ENCODE measurements around the gene TMEM130.

DNA sequence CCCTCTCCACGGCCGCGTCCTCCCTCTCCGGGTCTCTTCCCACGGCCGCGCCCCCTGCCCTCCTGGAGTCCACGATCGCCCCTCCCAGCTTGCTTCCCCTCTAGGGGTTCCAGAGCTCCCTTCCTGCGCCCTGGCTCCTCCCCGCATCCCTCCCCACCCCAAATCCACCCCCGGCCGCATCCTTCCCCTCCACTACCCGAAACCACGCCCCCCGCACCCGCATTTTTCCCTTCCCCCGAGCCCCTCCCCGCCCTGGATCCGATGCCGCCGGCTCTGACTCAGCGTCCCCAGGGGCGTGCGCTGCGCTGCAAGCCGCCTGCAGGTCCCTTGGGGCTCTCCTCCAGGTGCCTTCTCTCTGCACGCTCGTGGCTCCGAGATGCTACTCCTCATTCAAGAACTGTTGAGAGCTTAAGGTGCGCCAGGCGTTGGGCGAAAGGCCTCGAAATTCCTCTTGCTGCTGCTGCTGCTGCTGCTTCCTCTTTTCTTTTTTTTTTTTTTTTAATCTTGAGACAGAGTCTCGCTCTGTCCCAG, 372 bp upstream of the TMEM130 start:
- no peak for TF ChIP-seq EZH2 (IDR thresholded peaks at IDR 0.05; ENCODE audit: low read length, missing control alignments)
- TF ChIP-seq, protein P1, sequence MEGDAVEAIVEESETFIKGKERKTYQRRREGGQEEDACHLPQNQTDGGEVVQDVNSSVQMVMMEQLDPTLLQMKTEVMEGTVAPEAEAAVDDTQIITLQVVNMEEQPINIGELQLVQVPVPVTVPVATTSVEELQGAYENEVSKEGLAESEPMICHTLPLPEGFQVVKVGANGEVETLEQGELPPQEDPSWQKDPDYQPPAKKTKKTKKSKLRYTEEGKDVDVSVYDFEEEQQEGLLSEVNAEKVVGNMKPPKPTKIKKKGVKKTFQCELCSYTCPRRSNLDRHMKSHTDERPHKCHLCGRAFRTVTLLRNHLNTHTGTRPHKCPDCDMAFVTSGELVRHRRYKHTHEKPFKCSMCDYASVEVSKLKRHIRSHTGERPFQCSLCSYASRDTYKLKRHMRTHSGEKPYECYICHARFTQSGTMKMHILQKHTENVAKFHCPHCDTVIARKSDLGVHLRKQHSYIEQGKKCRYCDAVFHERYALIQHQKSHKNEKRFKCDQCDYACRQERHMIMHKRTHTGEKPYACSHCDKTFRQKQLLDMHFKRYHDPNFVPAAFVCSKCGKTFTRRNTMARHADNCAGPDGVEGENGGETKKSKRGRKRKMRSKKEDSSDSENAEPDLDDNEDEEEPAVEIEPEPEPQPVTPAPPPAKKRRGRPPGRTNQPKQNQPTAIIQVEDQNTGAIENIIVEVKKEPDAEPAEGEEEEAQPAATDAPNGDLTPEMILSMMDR (conservative IDR thresholded peaks at IDR 0.05 in 1 of 2, IDR thresholded peaks at IDR 0.05 in 1 of 2; ENCODE audit: low read depth in 1 of 2, low read length in 2 of 2): no peak
